Testis (tissue), 3 donors: ENCODE measurements around the gene FAM131B. TPM values are rescaled to one million over a fixed set of nuclear protein-coding genes. Genes with fewer than 3 reads are reported as not detected.

ENCODE experiments used
- DNase-seq: peaks from one replicate; pipeline ENCODE4 v3.0.0-alpha.2; 2019
- H3K27ac ChIP-seq, 2 donors: fragments of 200-600 bp; sonication (generic); one replicate each; pipeline ENCODE4 v1.5.1; 2019
- H3K27me3 ChIP-seq: fragments of 200-600 bp; sonication (generic); one replicate; pipeline ENCODE4 v1.5.1; 2019
- H3K36me3 ChIP-seq: fragments of 200-600 bp; sonication (generic); one replicate; pipeline ENCODE4 v1.5.1; 2017; ENCODE audit warnings: low read depth; ENCODE audit errors: missing control alignments
- H3K4me1 ChIP-seq: fragments of 200-600 bp; sonication (generic); one replicate; pipeline ENCODE4 v1.5.1; 2019
- H3K4me3 ChIP-seq, 2 donors: fragments of 200-600 bp; sonication (generic); one replicate each; pipeline ENCODE4 v1.5.1; 2017 to 2019
- H3K9me3 ChIP-seq: fragments of 200-600 bp; sonication (generic); one replicate; pipeline ENCODE4 v1.5.1; 2017
- POLR2A ChIP-seq: fragments of 450-650 bp; IDR thresholded peaks from one replicate; pipeline ENCODE4 v1.6.1; 2017; ENCODE audit warnings: antibody characterized with exemption, mild to moderate bottlenecking, moderate library complexity
- WGBS, 2 donors: methylation state at CpG; one replicate each; pipeline ENCODE4 v1.1.5; 2018; 5-methylcytosine and 5-hydroxymethylcytosine counted together
- intact Hi-C: fragments of 100-400 bp; cut with DNase I; formaldehyde crosslinking; loops from one replicate; pipeline ENCODE4 v1.15.1; 2023; ENCODE audit warnings: low total_unique reads
- polyA plus RNA-seq: library from polyadenylated mRNA; stranded (reverse); fragments of 350-450 nt; fragmentation: Illumina TruSeq; extraction: RNeasy Lipid Tissue Mini Kit (QIAGEN cat#74804); gene quantifications from one replicate; pipeline ENCODE4 v1.2.3, GENCODE V29; 2014; ENCODE audit warnings: low read depth, low replicate concordance; ENCODE audit not compliant: insufficient read depth
- total RNA-seq, 2 donors: library from RNA; depleted of rRNA; stranded (reverse); fragments of >200 nt; gene quantifications; one replicate each; pipeline ENCODE4 v1.2.3, GENCODE V29; 2016
- TF ChIP-seq, protein P1 (sequence below), 3 experiments: fragments of 450-650 bp in 2 of 3; fragments of 200-600 bp in 1 of 3; sonication (generic) in 1 of 3; IDR thresholded peaks; one replicate each; pipeline ENCODE4 v1.5.1; 2016 to 2019; ENCODE audit warnings: antibody characterized with exemption in 3 of 3, mild to moderate bottlenecking in 2 of 3, moderate library complexity in 1 of 3

The FAM131B gene
- total and polyA plus RNA-seq, 3 donors from 2014 or later, result 1.2 TPM

DNA sequence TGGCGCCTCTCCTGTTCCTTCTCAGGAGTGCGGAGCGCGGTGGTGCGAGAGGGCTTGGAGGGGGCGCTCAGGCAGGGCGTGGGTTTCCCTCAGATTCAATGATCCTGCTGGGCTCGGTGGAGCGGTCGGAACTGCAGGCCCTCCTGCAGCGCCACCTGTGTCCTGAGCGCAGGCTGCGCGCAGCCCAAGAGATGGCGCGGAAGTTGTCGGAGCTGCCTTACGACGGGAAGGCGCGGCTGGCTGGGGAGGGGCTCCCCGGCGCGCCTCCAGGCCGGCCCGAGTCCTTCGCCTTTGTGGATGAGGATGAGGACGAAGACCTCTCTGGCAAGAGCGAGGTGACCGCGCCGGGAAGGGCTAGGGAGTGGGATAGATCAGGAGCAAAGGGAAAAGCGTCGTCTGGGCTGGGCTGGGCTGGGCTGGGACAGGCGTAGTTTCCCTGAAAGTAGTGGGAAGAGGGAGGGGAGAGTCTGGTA lies 17.0 kb downstream of the FAM131B start:
- H3K4me3 ChIP-seq, result peak overlapping the region in 1 of 2 donors; percentile 35
- WGBS, 2 donors, result 3 to 5% methylated on average over 32 to 35 of the region's 35 CpGs
- intact Hi-C loops, result no loop called here
- H3K4me1 ChIP-seq, result no peaks in the 10 kb centered on the region
- H3K9me3 ChIP-seq, result no peaks in the 10 kb centered on the region
- no peaks in the 10 kb centered on the region for H3K27me3 ChIP-seq
- no peaks in the 10 kb centered on the region for H3K36me3 ChIP-seq
- H3K27ac ChIP-seq, result no peak overlapping the region
- TF ChIP-seq, protein P1, sequence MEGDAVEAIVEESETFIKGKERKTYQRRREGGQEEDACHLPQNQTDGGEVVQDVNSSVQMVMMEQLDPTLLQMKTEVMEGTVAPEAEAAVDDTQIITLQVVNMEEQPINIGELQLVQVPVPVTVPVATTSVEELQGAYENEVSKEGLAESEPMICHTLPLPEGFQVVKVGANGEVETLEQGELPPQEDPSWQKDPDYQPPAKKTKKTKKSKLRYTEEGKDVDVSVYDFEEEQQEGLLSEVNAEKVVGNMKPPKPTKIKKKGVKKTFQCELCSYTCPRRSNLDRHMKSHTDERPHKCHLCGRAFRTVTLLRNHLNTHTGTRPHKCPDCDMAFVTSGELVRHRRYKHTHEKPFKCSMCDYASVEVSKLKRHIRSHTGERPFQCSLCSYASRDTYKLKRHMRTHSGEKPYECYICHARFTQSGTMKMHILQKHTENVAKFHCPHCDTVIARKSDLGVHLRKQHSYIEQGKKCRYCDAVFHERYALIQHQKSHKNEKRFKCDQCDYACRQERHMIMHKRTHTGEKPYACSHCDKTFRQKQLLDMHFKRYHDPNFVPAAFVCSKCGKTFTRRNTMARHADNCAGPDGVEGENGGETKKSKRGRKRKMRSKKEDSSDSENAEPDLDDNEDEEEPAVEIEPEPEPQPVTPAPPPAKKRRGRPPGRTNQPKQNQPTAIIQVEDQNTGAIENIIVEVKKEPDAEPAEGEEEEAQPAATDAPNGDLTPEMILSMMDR (IDR thresholded peaks at IDR 0.05), result peak in 2 of 3 experiments; percentile 27 to 44
- TF ChIP-seq POLR2A, result no peak
- peak; percentile 64 for DNase-seq

DNA sequence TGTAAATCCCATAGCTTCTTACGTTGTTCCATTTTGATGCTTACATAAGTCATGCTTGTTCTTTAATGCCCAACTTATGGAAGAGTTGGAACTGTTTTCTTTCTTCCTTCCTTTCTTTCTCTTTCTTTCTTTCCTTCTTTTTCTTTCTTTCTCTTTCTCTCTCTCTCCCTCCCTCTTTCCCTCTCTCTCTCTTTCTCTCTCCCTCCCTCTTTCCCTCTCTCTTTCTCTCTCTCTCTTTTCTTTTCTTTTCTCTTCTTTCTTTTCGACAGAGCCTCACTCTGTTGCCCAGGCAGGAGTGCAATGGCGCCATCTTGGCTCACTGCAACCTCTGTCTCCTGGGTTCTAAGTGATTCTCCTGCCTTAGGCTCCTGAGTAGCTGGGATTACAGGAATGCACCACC lies 18.9 kb downstream of the FAM131B start:
- H3K27ac ChIP-seq, result no peak overlapping the region
- WGBS, 2 donors, result 61 to 90% methylated on average over 3 of the region's 3 CpGs
- no peak for DNase-seq
- no peak for TF ChIP-seq POLR2A
- TF ChIP-seq, protein P1 (IDR thresholded peaks at IDR 0.05), result no peak
- H3K36me3 ChIP-seq, result no peaks in the 10 kb centered on the region
- no peaks in the 10 kb centered on the region for H3K9me3 ChIP-seq
- H3K4me3 ChIP-seq, result no peak overlapping the region
- intact Hi-C loops, result no loop called here
- H3K27me3 ChIP-seq, result no peaks in the 10 kb centered on the region
- no peaks in the 10 kb centered on the region for H3K4me1 ChIP-seq

DNA sequence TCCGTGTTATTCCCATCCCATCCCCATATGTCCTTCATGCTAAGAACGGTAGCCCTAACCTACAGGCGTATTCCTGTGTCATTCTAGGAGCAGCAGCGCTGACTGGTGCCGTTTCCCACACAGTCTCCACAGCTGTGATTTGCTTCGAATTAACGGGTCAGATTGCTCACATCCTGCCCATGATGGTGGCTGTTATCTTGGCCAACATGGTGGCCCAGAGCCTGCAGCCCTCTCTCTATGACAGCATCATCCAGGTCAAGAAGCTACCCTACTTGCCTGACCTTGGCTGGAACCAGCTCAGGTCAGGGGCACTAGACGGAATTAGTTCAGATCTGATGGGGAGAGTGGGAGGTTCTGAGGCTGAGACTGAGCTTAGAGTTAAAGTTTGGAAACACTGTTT lies 20.7 kb downstream of the FAM131B start:
- no peaks in the 10 kb centered on the region for H3K27me3 ChIP-seq
- no peak overlapping the region for H3K4me3 ChIP-seq
- TF ChIP-seq POLR2A, result no peak
- no peaks in the 10 kb centered on the region for H3K36me3 ChIP-seq
- H3K27ac ChIP-seq, result no peak overlapping the region
- intact Hi-C loops, result no loop called here
- H3K4me1 ChIP-seq, result no peaks in the 10 kb centered on the region
- WGBS, 2 donors, result 91 to 96% methylated on average over 6 to 8 of the region's 8 CpGs
- no peak for DNase-seq
- H3K9me3 ChIP-seq, result no peaks in the 10 kb centered on the region

DNA sequence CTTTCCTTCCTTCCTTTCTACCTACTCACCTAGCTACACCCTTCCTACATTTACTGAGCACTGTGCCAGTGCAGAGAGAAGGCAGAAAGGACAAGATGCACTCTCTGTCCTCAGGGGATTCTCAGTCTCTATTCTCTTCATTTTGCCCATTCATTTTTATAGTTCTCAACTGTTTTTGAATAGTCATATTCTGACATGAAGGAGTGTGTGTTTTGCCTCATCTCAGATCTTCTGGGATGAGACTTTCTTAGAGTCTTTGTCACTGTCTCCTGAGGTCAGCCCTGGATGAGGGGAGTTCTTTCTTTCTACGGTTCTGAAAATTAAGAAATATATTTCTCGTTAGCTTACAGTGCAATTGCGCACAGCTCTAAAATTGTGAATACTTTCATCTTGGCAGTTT lies 25.3 kb downstream of the FAM131B start:
- no peaks in the 10 kb centered on the region for H3K4me1 ChIP-seq
- no peaks in the 10 kb centered on the region for H3K36me3 ChIP-seq
- TF ChIP-seq POLR2A, result no peak
- TF ChIP-seq, protein P1 (IDR thresholded peaks at IDR 0.05), result no peak
- H3K27ac ChIP-seq, result no peak overlapping the region
- WGBS, 2 donors, result 76 to 89% methylated on average over 3 of the region's 3 CpGs
- no peaks in the 10 kb centered on the region for H3K9me3 ChIP-seq
- intact Hi-C loops, result no loop called here
- no peaks in the 10 kb centered on the region for H3K27me3 ChIP-seq
- DNase-seq, result no peak
- no peak overlapping the region for H3K4me3 ChIP-seq

DNA sequence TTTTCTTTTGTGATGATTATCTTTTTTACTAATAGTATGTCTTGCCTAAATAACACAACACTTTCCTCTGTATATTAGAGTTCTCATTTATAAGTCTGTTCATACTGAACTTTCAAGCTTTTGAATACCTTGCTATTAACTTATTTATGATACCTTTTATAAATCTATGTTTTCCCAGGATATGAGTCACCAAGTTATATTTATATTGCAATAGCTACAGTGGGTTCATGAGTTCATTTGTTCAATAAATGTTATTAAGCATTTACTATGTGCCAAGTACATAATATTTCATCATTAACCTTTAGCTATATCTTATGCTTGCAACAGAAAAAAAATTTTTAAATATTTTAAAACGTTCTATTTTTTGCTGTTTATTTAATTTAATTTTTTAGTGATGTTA lies 28.3 kb downstream of the FAM131B start:
- Histone ChIP-seq H3K4me1 (no peaks in the 10 kb centered on the region), H3K27ac (no peak overlapping the region), H3K27me3 (no peaks in the 10 kb centered on the region), H3K9me3 (no peaks in the 10 kb centered on the region), H3K4me3 (no peak overlapping the region), H3K36me3 (no peaks in the 10 kb centered on the region)
- TF ChIP-seq, protein P1 (IDR thresholded peaks at IDR 0.05), result no peak
- TF ChIP-seq POLR2A, result no peak
- 44 to 55% methylated on average over 1 of the region's 1 CpG for WGBS, 2 donors
- intact Hi-C loops, result no loop called here
- no peak for DNase-seq
